Superior temporal gyrus (tissue), 1 donor: Measurements from ENCODE around the gene MAD1L1.
"Not testable (repeated sequence)": the region's sequence is repeated elsewhere in the genome, so short reads cannot be mapped to it uniquely, and the experiment has no call there.

Experiments
- DNase-seq: peaks from one replicate; pipeline ENCODE4 v3.0.0-alpha.2; 2016; ENCODE audit errors: extremely low spot score

Gene MAD1L1

DNA sequence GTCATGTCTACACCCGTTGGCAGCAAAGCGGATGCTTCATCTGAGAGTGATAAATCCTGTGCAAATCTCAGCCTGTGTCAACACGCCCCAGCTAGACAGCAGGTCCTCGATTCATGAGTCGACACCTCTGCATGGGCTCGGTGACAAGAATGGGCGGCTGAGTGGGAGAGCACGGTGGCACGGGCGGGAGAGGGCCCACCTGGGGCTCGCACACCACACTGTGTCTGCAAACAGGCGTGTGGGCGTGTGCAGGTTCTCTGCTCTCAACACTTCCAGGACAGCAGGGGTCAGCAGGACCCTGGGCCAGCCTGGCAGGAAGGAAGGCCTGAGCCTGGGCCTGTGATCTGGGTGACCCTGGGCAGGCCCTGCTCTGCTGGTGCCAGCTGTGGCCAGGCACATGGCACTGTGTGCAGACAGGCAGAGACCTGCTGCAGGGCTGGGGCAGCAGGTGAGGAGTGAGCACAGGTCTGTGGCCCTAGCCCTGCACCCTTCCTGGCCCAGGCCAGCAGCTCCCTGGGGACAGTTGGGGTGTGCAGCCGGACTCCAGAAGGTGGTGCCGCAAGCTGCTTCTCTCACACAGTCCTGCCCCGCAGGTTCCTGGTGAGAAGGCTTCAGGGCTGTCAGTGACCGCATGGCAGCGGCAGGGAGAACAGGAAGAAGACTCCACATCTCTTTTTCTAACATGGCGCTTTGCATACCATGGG is 346.2 kb downstream of the MAD1L1 start:
- DNase-seq, result no peak

GRCh38 chr7:1885465-1886226 is 347.1 kb downstream of the MAD1L1 start:
- DNase-seq, result no peak

DNA sequence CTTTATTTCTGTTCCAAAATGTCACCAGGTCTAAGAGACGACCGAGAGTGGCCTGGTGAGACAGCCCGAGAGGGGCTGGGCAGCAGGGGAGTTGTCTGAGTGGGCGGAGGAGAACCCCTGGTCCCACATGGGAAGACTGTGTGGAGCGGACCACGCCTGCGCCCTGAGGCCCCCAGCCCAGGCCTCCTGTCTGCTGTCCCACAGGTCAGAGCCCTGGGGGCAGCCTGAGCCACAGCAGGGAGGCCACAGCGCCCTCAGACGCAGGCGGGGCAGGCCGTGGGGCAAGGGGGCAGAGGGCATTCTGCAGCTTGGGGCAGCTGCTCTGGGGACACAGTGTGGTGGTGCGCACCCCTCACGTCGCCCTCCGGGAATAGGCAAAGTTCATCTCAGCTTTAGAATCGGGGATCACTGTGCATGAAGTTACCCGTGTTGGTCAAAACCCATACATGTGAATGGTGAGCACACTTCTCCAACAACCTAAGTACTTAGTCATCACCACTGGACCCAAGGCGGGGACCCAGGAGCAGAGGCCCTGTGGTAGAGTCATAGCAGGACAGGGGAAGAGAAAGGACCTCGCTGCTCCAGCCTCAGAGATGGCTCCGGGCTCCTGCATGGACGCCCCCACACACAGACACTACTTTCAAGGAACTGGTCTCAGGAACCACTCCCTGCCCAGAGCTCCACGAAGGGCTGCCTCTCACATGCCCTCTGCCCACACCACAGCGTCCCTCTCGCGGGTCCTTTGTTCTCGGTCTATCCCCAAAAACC is 348.0 kb downstream of the MAD1L1 start:
- no peak for DNase-seq

DNA sequence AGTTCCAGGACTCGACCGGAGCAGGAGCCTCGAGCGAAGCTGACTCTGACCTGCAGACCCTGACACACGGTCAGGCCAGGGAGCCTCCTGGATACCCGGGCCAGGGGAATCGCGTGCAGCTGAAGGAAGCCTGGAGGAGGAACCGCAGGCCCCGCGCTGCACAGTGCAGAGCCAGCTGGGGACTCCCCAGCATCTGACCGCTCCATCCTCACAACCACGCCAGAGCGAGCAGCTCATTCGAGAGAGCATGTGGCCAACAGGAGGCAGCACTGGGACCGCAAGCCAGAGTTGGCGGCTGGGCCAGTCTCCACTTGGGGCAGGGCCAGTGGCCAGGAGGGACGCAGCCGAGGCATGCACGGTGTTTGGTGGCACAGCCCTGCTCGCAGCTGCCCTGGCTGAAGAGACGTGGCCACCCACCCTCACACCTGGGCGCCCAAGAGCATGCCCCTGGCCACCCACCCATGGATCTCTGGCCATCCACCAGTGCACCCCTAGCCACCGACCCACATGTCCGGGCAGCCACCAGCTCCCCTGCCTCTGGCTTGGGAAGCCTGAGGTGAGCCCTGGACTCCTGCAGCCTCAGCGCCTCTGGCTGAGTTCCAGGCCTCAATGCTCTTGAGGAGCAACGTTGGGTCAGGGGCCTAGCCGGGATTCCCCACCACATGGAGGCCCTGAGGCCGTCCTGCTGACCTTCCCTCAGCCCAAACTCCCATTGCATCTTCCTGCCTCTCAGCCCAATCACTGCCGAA is 348.7 kb downstream of the MAD1L1 start:
- DNase-seq, result no peak

DNA sequence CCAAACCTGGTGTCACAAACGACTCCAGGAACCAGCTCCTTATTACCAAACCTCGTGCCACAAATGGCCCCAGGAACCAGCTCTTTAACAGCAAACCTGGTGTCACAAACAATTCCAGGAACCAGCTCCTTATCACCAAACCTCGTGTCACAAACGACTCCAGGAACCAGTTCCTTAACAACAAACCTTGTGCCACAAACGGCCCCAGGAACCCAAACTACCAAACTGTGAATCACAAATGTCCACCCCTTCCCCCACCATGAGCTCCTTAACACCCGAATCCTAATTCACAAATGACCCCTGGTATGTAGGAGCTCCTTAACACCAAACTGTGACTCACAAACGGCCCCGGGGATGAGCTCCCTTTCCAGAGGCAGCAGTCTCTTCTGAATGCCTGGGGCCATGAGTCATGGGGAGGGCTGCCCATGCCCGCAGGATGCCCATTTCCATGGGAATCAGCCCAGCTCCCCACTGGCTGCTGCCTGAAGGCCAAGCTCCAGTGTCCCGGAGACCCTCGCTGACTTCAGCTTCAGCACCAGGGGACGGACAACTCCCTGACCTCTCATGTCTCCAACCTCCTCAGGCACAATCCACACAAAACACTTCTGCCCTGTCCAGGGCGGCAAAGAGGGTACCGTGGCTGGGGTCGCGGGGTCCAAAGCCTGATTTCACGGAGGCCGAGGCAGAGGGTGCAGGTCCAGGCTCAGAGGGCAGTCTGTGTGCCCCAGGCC is 349.5 kb downstream of the MAD1L1 start:
- DNase-seq, result no peak

DNA sequence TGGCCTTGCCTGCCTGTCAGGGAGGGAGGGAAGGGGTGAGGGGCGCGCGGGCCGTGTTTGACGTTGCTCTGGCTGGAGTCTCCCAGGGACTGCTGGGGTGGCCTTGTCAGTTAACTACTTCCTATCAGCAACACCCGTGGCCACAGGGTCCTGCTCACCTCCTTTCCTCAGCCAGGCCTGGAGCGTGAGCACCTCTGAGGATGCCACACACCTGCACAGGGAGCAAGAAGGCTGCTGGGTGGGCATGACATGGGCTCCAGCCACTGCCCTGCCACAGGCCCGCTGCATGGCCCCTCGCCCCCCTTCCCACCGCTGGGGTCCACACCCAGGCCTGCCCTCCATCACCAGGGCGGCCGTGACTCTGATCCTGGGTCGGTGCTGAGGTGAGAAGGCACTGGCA is 350.3 kb downstream of the MAD1L1 start:
- DNase-seq, result no peak

DNA sequence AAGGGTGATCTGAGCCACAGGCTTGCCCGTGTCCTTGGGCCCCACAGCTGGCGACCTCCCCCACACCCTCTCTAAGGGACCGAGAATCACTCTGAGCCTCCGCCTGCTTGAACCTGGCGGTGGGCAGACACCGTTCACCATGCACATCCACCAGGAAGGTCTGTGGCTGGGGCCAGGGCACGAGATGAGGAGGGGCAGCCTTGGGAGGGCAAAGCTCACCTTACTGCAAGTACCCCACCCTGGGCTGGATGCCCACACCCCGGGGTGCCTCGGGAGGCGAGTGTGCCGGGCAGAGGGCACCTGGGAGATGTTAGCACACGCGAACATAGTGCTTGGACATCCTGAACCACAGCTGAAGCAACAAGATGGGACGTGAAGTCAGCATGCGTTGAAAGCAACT is 350.8 kb downstream of the MAD1L1 start:
- DNase-seq, result no peak

DNA sequence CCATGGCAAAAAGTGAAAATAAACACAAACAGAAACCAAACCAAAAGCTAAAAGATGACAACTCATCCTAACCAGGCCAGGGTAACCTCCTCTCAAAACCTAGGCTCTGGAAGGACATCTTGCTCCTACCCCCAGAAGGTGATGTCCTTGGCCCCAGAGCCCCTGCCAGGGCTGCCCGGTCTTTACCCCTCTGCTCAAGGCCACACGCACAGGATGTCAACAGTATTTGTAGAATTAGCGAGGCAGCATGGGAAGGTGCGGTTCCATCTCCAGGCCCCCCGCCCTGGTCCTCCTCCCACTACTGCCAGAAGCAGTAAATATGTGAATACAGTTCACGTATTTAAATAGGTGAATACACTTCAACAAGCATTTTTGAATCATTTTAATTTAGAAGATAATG is 356.1 kb downstream of the MAD1L1 start:
- not testable (repeated sequence) for DNase-seq

GRCh38 chr7:1875392-1876199 is 357.1 kb downstream of the MAD1L1 start:
- not testable (repeated sequence) for DNase-seq

DNA sequence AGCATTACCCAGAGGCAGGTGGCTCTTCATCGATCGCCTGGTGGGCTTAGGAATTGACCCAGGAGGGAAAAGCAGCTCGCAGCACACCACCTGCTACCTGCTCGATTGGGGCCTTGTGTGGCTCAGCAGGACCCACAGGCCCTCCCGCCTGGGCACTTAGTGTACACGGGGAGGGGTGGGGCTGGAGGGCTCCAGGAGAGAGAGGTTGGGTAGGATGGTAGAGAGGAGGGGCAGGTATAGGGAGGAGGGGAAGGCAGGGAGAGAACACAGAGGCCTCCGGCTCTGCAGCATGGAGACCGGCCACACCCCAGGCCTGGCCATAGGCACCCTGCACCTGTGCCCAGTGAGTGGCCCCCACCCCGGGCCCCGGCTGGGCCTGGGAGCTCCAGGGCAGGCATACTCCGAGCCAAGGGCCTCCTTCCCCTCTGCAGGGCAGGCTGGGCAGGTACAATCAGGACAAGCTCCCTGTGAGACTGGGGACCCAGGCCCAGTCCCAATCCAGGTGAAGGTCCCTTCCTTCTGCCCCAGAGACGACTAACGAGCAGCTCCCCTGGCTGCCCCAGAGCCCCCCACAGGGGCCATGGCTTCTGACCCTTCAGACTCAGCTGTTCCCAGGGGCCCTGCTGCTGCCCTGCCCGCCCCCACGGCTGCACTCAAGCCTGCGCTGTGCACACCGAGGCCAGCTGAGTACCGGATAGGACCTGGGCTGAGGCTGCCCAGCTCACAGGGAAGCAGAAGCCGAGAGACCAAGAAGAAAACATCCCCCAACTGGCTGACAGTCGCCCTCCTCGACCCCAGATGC is 358.0 kb downstream of the MAD1L1 start:
- DNase-seq, result not testable (repeated sequence)

- DNase-seq, result no peak
Measured at GRCh38 chr7:1873857-1874589, 358.7 kb downstream of the MAD1L1 start.

DNA sequence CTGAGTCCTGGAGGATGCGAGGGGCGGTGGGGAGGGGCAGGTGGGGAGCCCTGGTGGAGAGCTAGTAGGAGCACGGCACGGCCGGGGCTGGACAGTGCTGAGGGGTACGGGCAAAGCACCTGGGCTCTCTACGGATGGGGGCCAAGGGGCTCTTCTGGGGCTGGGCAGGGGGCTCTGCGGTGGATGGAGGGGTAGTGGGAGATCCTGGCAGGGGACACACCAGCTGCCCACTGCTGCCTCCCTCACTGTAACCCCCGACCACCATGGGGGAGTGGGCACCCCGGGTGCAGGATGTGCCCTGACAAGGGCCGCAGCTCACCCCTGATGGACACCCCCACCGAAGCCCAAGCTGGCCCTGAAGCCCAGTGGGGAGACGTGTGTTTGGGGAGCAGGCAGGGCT is 359.3 kb downstream of the MAD1L1 start:
- DNase-seq, result no peak

DNA sequence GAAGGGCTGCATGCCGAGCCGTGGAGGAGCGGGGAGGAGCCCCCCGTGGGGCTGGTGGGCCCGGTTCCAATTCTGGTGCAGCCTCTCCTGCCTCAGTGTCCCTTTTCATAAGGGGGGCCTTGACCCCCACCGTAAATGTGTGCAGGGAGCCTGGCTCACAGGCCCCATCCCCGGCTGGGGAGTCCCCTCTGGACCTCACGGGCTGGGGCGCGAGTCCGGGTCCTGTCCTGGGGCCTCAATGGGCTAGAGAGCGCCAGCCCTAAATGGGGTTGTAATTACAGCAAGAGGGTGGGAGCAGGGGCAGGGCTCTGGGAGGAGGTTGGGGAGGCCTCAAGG is 359.7 kb downstream of the MAD1L1 start:
- DNase-seq, result no peak

DNA sequence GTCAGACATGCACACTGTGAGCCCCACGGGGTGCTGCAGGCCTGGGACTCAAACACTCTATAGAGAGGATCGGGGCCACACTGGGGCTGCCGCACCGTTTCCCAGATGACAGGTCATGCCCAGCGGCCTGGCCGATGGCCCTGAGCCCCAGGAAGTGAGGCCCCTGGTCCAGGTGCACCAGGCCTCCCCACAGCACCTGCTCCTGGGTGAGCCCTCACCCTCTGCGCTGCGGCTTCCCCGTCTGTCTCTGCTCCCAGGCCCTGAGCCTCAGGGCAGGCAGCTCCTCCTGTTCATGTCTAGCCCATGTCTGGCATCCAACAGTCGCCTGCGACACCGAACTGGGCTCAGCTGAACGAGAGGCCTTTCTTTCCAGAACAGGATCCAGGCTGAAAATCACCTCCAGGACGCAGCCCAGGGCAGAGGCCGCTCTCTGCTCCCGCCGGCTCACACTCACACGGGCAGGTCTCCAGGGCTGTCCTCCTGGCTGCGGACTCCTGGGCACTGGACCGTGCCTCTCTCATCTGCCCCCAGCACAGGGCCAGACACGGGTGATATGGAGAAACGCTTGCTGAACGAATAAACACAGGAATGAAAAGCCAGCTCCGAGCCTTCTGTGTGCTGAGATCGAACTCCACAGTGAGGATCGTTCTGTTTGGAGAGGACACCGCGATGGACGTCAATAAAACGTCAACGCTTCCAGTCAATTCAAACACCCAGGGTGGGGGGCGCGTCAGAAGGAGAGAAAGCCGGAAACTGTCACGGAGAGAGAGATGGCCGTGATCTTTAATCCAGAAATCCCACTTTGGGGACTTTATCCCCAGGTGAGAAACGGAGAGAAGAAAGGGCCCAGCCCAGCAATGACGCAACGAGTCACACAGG is 360.3 kb downstream of the MAD1L1 start:
- no peak for DNase-seq

- no peak for DNase-seq
Measured at GRCh38 chr7:1869452-1870130, 363.2 kb downstream of the MAD1L1 start.

GRCh38 chr7:1868516-1869165 is 364.1 kb downstream of the MAD1L1 start:
- DNase-seq, result no peak
